GM12873 (cell line): ENCODE measurements around the gene PELI3.

ENCODE experiments used
- CTCF ChIP-seq: IDR thresholded peaks from 2 replicates; pipeline ENCODE4 v1.5.1; 2012; ENCODE audit warnings: low read depth, mild to moderate bottlenecking, moderate library complexity, low read length, control low read depth; ENCODE audit not compliant: insufficient read depth; ENCODE audit errors: missing control alignments

PELI3 gene

GRCh38 chr11:66467034-66467659 is 442 bp downstream of the PELI3 start:
- peak; percentile 40 for TF ChIP-seq CTCF

GRCh38 chr11:66467756-66468155 is 1.1 kb downstream of the PELI3 start:
- TF ChIP-seq CTCF: no peak

GRCh38 chr11:66468691-66469090 is 2.0 kb downstream of the PELI3 start:
- no peak for TF ChIP-seq CTCF

- no peak for TF ChIP-seq CTCF
Measured at GRCh38 chr11:66469441-66469840, 2.7 kb downstream of the PELI3 start.

- TF ChIP-seq CTCF: no peak
Measured at GRCh38 chr11:66470015-66470414, 3.3 kb downstream of the PELI3 start.

GRCh38 chr11:66471142-66471541 is 4.4 kb downstream of the PELI3 start:
- TF ChIP-seq CTCF: no peak

GRCh38 chr11:66472054-66472453 is 5.3 kb downstream of the PELI3 start:
- no peak for TF ChIP-seq CTCF
